Stimulated activated CD4-positive, alpha-beta T cell treated with anti-CD3 and anti-CD28 coated beads, Interleukin-2, amount 100 ng/mL, for 24 hours (primary cell): Measurements from ENCODE around the gene GNAI3.

Experiments
- DNase-seq, 2 donors: peaks; one replicate each; pipeline ENCODE4 v3.0.0-alpha.2; 2020

GNAI3 gene

DNA sequence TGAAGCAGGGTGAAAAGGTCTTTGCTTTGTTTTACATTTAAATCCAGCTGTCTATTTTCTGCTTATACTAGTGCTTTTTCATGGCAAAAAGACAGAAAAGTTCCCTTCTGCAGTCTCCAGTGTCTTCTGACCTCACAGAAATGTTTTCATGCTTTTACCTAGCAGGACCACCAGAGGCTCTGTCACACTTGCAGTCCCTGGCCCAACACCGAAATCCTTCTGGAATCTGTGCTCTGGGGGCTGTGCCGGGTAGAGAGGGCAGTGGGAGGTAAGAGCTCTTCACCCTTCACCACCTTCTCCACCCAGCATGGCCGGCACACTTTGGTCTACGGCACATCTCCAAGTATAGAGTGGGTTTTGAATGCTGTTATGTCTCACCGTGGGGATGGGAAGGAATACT is 50.2 kb downstream of the GNAI3 start:
- DNase-seq = no peak

DNA sequence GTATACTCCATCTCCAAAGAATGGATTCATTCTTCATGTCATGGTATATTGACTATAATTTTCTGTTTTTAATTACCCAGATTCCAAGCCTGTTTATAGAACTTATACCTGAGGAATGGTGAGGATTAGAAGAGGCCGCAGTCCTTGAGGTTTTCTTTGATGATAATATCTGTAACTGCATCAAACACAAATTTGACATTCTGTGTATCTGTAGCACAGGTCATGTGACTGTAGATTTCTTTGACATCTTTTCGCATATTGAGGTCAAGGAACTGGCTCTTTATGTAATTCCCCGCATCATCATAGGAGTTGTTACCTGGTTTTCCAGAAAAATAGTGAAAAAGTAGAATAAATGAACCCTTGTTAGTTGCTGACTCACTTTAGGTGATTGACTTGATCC is 54.8 kb downstream of the GNAI3 start:
- no peak for DNase-seq

DNA sequence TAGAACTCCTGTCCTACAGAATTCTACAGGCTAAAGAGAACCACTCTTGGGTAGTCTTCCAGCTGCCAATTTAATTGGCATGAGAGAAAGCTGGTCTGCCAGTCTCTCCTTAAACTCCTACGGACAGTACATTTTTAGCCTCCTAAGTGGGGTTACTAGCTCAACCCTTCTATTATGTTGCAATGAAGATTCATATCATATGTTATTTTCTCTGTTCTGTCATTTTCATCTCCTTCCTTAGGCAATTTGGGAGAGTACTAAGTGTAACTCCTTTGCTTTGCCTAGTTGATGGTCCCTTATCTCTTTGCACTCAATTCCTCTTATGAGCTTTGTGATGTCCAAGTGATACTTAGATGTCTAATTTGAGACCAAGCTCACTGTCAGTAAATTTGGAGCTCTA is 57.0 kb downstream of the GNAI3 start:
- DNase-seq = no peak

DNA sequence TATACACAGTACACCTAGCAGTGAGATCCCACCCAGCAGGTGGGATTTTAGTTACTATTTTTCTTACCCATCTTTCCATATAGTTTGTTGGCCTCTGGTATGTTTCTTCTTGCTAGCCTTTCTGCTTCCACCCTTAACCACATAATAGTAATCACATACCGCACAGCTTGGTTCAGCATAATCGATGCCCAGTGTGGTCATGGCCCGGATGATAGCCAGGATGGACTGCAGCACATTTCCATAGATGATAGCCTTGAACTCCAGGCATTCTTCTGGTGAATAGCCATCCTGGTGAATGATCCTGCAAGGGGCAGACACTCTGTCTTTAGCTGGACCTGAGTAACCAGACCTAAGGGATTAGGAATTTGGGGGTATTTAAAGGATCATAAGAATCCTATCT is 61.5 kb downstream of the GNAI3 start:
- no peak for DNase-seq

DNA sequence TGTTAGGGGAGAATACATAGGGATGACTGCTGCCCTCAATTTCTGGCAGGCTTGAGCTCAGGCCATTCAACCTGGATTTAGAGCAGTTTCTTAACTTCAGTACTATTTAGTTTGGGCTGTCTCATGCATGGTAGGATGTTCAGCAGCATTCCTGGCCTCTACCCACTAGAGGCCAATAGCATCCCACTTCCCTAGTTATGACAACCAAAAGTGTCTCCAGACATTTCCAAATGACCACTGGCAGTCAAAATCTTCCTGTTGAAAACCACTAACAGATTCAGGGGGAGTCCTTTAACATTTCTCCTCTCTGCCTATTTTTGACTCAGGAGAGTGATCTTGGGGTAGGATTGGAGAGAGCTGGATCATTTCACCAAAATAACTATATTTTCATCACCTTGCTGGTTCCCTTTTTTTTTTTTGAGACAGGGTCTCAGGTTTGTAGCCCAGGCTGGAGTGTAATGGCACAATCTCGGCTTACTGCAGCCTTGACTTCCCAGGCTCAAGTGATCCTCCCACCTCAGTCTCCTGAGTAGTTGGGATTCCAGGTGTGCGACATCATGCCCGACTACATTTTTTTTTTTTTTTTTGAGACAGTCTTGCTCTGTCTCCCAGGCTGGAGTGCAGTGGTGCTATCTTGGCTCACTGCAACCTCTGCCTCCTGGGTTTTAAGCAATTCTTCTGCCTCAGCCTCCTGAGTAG is 62.3 kb downstream of the GNAI3 start:
- DNase-seq = no peak

DNA sequence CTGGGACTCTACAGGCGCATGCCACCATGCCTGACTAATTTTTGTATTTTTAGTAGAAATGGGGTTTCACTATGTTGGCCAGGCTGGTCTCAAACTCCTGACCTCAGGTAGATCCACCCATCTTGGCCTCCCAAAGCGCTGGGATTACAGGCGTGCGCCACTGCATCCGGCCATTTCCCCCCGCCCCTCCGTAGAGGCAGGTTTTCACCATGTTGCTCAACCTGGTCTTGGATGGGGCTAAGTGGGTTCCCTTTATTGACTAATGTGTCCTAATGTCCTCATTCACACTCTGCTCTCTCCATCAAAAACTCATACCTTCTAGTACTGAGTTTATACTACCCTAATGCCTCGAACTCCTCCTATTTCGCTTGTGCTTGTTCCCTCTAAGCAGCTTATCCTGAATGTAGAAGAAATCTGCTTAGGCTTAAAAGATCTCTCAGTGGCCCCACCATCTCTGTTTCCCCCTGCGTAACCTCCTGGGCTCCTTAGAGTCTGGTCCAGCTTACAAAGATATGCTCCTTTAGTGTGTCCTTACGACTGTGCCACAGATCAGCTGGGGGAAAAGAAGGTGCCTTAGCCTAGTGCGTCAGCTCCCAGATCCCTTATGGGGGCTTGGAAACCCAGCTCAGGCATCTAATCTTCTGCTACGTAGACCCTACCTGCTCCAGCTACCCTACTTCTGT is 63.0 kb downstream of the GNAI3 start:
- no peak for DNase-seq

DNA sequence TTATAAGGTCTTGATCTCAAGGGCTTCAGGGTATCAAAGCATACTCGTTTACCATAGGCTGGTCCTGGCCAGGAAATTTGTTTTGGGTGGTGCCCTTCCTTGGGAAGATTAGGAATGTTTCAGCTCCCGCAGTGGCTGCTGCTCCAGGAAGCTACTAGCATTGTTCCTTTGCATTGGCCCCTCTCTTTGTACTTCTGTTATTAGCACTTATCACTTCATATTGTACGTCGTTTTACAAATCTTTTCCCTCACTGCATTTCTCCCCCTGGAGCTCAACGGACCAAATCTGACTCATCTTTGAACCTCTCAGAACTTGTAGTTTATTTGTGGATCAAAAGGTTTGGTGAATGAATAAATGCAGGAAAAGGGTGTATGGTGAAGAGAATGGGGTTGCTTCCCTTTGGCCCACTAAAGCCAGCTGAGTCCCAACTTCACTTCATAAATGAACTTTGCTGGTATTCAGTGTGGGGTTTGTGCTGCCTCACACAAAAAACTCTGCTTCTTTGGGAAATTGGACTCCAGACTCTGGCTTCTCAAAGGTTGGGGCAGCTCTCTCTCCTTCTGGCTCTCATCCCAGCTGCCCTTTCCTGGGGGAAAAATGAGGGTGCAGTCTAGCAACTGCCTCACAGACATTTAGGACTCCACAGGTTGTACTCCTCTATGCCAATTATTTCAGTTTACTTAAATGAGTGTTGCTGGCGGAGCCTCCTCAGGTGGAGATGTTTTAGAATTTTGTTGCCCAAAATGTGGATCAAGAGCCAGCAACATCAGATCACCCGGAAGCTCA is 65.1 kb downstream of the GNAI3 start:
- no peak for DNase-seq

DNA sequence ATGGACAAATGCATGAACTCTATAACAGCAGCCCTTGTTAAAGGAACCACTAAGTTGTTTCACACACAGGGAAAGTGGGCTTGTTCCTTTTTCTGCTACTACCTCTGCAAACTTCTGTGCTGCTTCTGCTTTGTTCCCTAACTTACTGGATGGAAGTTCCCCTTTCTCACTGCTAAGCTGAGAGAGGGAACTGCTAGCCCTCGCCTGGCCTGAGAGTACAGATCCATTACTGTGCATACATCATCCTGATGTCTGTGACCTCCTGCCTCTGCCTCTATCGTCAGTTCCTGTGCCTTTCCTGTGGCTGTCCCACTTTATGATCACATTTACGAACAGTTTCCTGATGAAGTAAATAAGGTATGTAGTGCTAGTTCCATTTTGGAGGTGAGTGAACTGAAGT is 67.5 kb downstream of the GNAI3 start:
- DNase-seq = no peak

DNA sequence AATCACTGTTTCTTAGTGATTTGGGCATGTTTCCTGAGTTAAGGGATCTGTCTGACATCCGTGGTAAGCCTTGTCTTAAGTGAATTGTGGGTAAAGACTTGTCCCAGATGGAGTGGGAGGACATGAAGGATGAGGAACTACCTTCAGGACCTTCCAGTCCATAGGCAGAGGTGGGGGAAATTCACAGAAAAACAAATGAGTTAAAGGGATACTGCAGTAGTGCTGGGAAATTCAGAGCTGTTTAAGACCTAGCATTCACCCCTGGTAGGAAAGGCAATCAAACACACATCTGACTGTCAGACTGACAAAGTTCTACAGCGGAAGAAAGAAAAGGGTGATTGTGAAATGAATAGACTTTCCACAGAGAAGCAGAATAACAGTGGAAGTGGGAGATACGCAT is 68.0 kb downstream of the GNAI3 start:
- no peak for DNase-seq

DNA sequence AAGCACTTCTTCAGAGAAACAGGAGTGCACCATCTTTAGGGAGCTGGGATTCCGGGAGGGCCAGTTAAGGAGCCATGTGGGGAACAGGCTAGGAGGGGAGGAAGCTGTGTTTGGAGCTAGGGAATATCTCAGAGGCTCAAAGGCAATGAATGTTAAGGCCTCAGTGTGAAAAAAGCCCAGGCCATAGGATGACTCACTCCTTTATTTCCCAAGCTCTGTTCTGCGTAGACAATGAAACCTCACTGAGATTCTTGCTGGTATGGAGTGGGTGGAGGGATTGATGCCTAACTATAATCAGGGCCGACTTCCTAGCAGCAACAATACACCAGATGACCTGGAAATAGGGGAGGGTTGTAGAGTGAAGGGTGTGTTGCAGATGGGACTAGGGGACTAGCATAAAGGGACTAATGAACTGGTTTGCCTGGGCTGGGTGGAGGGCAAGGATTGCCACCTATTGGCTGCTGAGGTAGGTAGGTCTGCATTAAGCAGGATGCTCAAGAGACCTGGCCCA is 68.9 kb downstream of the GNAI3 start:
- DNase-seq = no peak

DNA sequence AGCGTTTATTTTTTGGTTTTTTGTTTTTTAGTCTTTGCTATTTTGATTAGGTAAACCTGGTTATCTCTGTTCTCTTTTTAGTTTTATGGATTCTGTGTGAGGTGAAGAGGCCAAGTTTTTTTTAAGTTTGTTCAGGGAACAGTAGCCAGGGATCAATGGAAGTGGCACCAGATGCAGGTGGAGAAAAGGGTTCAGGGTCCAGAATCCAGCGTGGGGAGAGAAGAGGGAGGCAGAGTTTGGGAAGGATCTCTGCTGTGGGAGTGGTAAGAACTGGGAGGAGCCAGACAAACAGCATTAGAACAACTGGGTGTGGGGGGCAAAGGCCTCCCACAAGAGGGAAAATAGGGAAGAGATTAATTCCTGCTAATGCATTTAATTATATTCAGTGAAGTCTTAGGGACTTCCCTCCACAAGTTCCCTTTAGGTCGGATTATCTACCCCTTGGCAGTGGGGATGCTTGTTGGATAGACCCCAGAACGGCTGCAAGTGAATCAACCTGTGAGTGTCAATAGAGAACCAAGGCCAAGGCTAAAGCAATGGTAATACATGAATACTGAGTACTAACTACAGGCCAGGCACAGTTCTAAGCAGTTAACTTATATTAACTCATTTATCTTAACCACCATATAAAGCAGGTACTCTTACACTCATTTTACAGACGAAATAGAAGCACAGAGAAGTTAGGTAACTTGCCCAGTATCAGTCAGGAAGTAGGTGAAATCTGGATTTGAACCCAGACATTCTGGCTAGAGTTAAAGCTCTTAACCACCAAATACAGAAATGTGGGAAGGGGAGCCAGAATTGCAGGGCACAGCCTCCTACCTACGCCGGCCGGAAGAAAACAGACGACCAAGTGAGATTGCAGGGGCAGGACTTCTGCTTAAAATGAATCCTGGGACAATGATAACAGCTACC is 70.5 kb downstream of the GNAI3 start:
- no peak for DNase-seq

DNA sequence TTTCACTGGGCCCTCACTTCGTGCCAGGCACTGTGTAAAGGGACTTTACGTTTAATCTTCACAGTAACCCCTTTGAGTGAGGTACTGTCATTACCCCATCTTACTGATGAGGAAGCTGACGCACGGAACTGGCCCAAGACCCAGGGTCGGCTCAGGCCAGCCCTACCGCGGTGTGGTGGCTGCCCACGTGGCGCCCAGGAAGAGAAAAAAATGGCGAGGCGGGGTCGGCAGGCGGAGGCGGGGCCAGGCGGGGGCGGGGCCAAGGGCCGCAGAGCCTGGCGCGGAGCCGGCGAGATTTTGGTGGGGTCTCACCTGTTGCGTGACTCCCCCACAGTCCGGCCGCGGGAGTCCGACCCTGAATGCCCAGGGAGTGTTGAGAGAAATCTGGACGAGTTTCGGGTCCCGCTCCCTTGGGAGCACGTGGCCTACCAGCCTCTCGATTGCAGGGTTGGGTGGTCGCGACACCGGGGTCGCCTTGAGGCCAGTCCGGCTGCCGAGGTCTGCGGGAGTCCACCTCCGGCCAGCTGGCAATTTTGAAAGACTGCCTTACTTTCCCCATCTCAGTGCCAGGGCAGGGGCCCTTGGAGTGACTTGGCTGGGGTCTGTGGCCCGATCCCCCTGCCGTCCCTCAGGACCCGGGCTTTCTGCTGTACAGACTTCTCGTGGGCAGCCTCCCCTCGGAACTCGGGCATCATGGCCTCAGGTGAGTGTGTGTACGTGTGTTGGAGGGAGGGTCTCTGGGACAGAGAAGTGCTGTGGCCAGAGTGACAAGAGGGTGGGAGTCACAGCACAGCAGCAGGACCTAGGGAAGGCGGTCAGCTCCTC is 71.4 kb downstream of the GNAI3 start, which contains the start of the genes AMPD2 and GNAT2:
Gene AMPD2 (plus strand): TSS at position 262 of the 825 bp plus-strand sequence. CDS start 1,339 bp downstream, outside the sequence.
Gene GNAT2 (minus strand): TSS at position 41 of the 825 bp plus-strand sequence. CDS start 6,746 bp downstream, outside the sequence.
- peak; percentile 77 to 80 for DNase-seq

DNA sequence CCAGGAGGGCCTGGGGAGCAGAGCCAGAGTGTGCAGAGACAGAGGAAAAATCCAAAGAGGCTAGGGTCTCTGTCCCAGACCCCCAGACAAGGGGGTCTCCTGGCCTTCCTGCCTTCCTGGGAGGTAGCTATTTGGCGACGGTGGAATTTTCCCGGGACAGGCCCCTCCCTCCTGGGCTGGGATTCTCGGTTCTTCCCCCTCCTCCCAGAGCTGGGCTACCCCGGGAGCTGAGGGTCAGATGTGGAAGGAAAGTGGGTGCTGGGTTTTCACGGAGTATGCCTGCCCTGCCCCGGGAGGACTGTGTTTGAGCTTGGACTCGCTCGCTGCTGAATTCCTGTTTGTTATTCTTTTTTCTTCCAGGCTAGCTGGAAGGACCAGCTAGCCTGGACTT is 72.0 kb downstream of the GNAI3 start:
- DNase-seq = no peak

DNA sequence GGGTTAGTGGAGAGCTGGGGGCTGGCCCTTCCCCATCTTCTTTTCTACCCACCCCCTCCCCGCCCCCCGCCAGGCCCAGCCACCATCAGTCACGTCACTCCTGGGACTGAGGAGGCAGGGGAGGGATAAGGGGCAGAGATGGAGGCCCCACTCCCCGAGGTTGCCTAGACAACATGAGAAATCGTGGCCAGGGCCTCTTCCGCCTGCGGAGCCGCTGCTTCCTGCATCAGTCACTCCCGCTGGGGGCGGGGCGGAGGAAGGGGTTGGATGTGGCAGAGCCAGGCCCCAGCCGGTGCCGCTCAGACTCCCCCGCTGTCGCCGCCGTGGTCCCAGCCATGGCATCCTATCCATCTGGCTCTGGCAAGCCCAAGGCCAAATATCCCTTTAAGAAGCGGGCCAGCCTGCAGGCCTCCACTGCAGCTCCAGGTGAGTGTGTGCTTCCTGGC is 72.4 kb downstream of the GNAI3 start:
- DNase-seq = peak; percentile 98 to 99

DNA sequence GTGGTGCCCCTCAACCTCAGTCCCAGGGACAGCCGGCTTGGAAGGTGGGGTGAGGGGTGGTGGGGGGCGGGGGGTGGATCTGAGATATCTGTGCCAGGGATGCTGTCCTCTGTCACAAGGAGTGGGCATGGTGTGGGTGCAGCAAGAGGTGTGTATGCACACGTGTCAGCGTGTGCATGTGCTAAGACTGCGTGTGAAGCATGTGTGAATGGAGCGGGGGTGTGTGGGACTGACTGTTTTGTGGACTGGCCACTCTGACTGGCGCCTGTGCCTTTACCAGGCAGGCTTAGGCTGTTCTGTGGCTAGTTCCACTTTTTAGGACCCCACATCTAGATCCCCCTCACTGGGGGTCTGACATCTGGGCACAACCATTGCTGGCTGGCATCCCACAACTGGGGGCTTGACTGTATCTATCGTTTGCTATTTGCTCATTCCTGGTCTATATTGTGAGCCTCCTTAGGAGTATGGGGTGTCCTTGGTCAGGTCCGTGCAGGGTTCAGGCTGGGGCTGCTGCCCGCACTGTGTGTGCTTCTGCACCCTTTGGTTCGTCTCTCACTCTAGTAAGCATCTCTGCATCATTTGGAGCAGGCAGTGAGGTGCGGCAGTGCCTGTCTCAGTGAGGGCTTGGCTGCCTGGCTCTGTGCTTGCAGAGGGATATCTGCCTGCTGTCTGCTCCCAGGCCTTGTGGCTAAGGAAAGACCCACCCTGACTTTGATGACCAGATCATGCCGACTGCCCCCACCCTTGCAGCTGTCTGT is 73.1 kb downstream of the GNAI3 start:
- DNase-seq = peak in 1 of 2 donors; percentile 19

DNA sequence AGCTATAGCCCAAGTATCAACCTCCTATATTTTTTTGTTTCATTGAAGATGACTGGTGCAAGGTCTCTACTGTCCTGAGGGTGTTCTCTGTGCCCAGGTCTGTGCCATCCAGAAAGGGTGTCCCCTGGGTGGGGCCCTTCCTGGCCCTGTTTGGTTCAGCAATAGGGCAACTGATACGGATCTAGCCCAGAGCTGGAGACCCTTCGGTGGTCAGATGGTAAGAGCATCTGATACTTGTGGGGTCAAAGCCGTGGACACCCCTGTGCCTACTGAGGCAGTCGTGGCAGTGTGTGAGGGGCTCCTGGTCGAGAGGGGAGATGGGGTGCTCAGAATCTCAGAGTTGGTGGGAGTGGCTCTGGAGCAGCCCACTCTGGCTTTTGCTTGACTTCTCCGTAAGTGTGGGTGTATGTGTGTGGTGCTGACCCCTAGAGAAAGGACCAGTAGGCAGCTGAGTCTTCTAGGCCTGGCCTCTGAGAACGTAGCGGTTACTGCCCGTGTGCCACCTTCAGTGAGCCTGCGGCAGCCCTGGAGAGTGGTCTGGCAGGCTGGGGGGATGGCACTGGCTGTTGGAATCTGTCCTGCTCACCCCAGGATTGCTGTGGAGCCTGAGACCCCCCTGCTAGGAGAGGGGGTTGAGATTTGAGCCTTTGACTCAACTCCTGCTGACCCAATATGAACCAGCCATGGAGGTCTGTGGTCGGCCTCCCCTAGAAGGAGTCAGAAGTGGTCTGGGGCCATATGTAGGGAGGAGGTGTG is 73.9 kb downstream of the GNAI3 start:
- no peak for DNase-seq

DNA sequence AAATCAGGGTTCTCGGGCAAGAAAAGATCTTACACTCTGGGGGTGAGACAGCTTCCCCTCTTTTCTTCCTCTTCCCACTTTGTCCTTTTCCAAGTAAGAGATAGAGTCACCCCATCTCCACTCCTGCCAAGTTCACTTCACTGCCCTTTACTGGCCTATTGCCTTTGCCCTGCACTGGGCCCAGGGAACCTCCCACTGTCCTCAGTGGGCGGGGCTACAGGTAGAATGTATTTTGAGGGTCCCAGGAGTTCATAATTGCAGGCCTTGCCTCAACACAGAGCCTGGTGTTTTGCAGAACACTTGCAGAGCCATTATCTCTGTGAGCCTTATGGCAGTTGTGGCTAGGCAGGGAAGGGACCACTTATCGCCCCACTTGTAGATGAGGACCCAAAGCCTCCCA is 74.5 kb downstream of the GNAI3 start:
- no peak for DNase-seq

DNA sequence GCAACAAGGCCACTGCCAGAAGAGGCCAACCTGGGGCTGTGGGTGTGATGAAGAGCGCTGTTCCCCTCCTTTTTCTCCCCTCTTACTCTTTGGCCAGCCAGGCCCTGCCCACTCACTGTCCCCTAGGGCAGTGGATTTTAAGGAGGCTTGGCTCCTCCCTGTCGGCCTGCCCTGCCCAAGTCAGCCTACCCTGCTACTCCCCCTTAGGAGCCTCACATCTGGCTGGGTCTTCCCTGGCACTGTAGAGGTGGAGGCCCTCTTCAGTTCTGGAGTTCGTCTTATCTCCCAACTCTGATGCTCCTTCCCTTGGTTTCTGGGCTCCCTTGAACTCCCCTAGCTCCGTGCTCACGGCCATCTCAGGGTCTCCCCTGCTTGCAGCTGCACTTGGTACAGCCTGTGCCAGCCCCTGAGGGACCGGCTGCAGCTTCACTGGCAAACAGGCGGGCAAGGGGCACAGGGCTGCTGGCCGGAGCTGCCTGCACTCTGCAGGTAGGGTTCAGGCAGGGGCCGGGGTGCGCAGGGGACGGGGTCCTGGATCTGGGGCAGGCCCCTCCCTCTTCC is 75.3 kb downstream of the GNAI3 start:
- no peak for DNase-seq
